Kidney (tissue), 14 donors: ENCODE results near the gene PFN3. TPM values are rescaled to one million over a fixed set of nuclear protein-coding genes. Genes with fewer than 3 reads are reported as not detected.
A peak's percentile ranks its signal among the peaks of the same experiment; 100 is the strongest.

Experiments used
- DNase-seq, 5 donors: peaks; one replicate each; pipeline ENCODE4 v3.0.0-alpha.2; 2013 to 2020
- FAIRE-seq: peaks from 2 replicates; lab custom pipeline; 2012; peaks lifted over from hg19 to GRCh38; lab: Jason Lieb, UNC
- H3K27ac ChIP-seq, 2 donors: one replicate each; pipeline ENCODE4 v1.7.0; 2013; ENCODE audit warnings: low read depth in 2 of 2, low read length in 2 of 2, inconsistent platforms in 1 of 2
- H3K27me3 ChIP-seq: one replicate; pipeline ENCODE4 v1.7.1; 2013; ENCODE audit warnings: low read length, inconsistent platforms; ENCODE audit not compliant: control insufficient read depth, insufficient read depth
- H3K36me3 ChIP-seq, 3 donors: one replicate each; pipeline versions ENCODE4 v1.7.0 to v1.7.1; 2013; ENCODE audit warnings: low read length in 3 of 3, control low read depth in 1 of 3, inconsistent platforms in 1 of 3; ENCODE audit not compliant: insufficient read depth in 3 of 3, control insufficient read depth in 2 of 3
- H3K4me1 ChIP-seq, 3 donors: one replicate each; pipeline versions ENCODE4 v1.7.0 to v1.7.1; 2013; ENCODE audit warnings: low read length in 3 of 3, inconsistent platforms in 1 of 3, low read depth in 1 of 3; ENCODE audit not compliant: control insufficient read depth in 2 of 3, insufficient read depth in 2 of 3
- H3K4me3 ChIP-seq, 3 donors: one replicate each; pipeline versions ENCODE4 v1.7.0 to v1.8.1; 2013; ENCODE audit warnings: low read length in 3 of 3, control low read depth in 1 of 3, inconsistent platforms in 1 of 3
- H3K9ac ChIP-seq, 3 donors: one replicate each; pipeline versions ENCODE4 v1.7.0 to v1.7.1; 2013; ENCODE audit warnings: low read length in 3 of 3, control low read depth in 1 of 3, inconsistent platforms in 1 of 3
- H3K9me3 ChIP-seq, 3 donors: one replicate each; pipeline versions ENCODE4 v1.7.0 to v1.7.1; 2013; ENCODE audit warnings: low read length in 3 of 3, control low read depth in 1 of 3, inconsistent platforms in 1 of 3; ENCODE audit not compliant: control insufficient read depth in 2 of 3, insufficient read depth in 1 of 3
- CTCF ChIP-seq: IDR thresholded peaks from 3 replicates; pipeline ENCODE4 v1.5.1; 2012; ENCODE audit warnings: mild to moderate bottlenecking, moderate library complexity, borderline replicate concordance; ENCODE audit not compliant: insufficient read depth; ENCODE audit errors: extremely low read depth
- intact Hi-C: fragments of 100-400 bp; cut with DNase I; formaldehyde crosslinking; loops from one replicate; pipeline ENCODE4 v1.11.1; 2022
- polyA plus RNA-seq: library from polyadenylated mRNA; stranded (reverse); fragments of 350-450 nt; fragmentation: Illumina TruSeq; extraction: RNeasy Lipid Tissue Mini Kit (QIAGEN cat#74804); gene quantifications from one replicate; pipeline ENCODE4 v1.2.3, GENCODE V29; 2014; ENCODE audit warnings: low read depth, low replicate concordance; ENCODE audit not compliant: insufficient read depth
- total RNA-seq: library from RNA; stranded (reverse); fragmentation: NEBNext Ultra II Directional; extraction: Animal tissue kit (Norgen Biotek cat#: 25700); gene quantifications from one replicate; pipeline ENCODE4 v1.2.1, GENCODE V29; 2021
- donor health status: control.
- donor health status: control.
- donor health status: control.
- donor health status: control.
- donor health status: control.
- donor health status: DM: yes; HTN: yes; CAD: no.
- donor health status: Normal renal cell carcinoma (clear cell type).

PFN3 gene
- total and polyA plus RNA-seq, 2 donors from 2014 or later = not detected

GRCh38 chr5:177383181-177383580 lies 17.3 kb downstream of the PFN3 start:
- intact Hi-C loops = no loop called here
- Histone ChIP-seq H3K9ac (no peak overlapping the region), H3K4me3 (peak overlapping the region in 1 of 3 donors; percentile 9), H3K36me3 (peaks cover 0 to 2% (median 0%) of the 10 kb centered on the region in 3 donors), H3K27me3 (no peaks in the 10 kb centered on the region), H3K9me3 (no peaks in the 10 kb centered on the region), H3K27ac (no peak overlapping the region), H3K4me1 (peaks cover 0 to 8% (median 7%) of the 10 kb centered on the region in 3 donors)
- FAIRE-seq (no peak), DNase-seq (no peak)
- TF ChIP-seq CTCF = no peak

DNA sequence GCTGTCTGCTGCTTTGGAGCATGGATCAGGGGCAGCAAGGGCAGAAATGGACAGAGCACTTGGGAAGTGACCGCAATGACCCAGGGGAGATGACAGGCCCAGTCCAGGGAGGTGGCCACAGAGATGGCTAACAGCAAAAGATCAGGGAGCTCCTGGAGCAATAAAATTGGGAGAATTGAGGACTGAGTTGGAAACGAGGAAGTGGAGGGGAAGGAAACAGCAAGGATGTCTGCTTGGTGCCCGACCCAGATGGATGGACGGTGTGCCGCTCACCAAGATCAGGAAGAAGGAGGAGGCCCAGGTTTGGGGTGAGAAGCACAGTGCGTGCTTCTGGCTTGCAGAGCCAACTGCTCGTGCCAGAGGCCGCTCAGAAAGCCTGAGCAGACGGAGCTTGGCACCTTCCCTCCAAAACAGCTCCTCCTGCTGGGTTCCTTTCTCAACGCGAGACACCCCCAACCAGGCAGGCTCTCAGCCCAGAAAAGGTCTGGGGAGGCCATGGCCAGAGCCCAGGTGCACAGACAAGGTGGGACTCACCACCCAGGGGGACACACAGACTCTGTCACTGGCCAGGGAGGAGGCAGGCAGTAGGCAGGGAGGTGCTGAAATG lies 17.9 kb downstream of the PFN3 start:
- no peak overlapping the region for H3K9ac ChIP-seq
- H3K4me3 ChIP-seq = no peak overlapping the region
- H3K9me3 ChIP-seq = no peaks in the 10 kb centered on the region
- no peak for DNase-seq
- H3K27ac ChIP-seq = no peak overlapping the region
- H3K36me3 ChIP-seq = peaks cover 0 to 2% (median 0%) of the 10 kb centered on the region in 3 donors
- peak; percentile 6 for TF ChIP-seq CTCF
- H3K27me3 ChIP-seq = no peaks in the 10 kb centered on the region
- peaks cover 0 to 13% (median 9%) of the 10 kb centered on the region in 3 donors for H3K4me1 ChIP-seq
- FAIRE-seq = no peak
- intact Hi-C loops = no loop called here

DNA sequence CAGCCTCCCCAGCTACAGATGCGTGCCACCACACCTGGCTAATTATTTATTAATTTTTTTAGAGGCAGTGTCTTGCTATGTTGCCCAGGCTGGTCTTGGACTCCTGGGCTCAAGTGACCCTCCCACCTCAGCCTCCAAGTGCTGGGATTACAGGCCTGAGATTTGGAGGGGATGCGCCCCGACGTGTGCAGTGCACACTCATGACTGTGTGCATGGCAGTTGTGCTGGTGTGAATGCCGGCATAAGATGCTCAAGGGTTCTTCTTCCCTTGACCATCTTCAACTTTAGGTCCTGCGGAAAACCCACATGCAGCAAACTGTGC lies 19.7 kb downstream of the PFN3 start:
- FAIRE-seq (no peak), DNase-seq (no peak)
- Histone ChIP-seq H3K9ac (no peak overlapping the region), H3K9me3 (no peaks in the 10 kb centered on the region), H3K27ac (no peak overlapping the region), H3K4me1 (peaks cover 0 to 16% (median 14%) of the 10 kb centered on the region in 3 donors), H3K27me3 (no peaks in the 10 kb centered on the region), H3K36me3 (no peaks in the 10 kb centered on the region), H3K4me3 (peak overlapping the region in 1 of 3 donors; percentile 19)
- TF ChIP-seq CTCF = no peak
- intact Hi-C loops = no loop called here
